A549 (cell line): ENCODE measurements around the gene KRTAP17-1.

Experiments used
- CHD2 ChIP-seq: fragments of 150-350 bp; IDR thresholded peaks from 2 replicates; pipeline ENCODE4 v1.6.1; 2014; ENCODE audit warnings: low read length; ENCODE audit not compliant: partially characterized antibody
- CHD4 ChIP-seq: fragments of 200-600 bp; sonication (generic); IDR thresholded peaks from 2 replicates; pipeline ENCODE4 v1.6.1; 2016; ENCODE audit warnings: antibody characterized with exemption, mild to moderate bottlenecking, borderline replicate concordance
- CTCF ChIP-seq: fragments of >200 bp; sonication (Bioruptor Twin); formaldehyde crosslinking; IDR thresholded peaks from 3 replicates; pipeline ENCODE4 v1.5.1; 2016
- MAFK ChIP-seq: fragments of 450-650 bp; IDR thresholded peaks from 2 replicates; pipeline ENCODE4 v1.6.1; 2014; ENCODE audit not compliant: partially characterized antibody
- NR3C1 ChIP-seq: fragments of >200 bp; sonication (Bioruptor Twin); formaldehyde crosslinking; IDR thresholded peaks from 3 replicates; pipeline ENCODE4 v1.6.1; 2017
- POLR2A ChIP-seq: IDR thresholded peaks from 2 replicates; pipeline ENCODE4 v1.6.1; 2012; ENCODE audit warnings: mild to moderate bottlenecking, low read length
- RAD21 ChIP-seq, 2 experiments: fragments of >200 bp in 1 of 2; sonication (Bioruptor Twin) in 1 of 2; formaldehyde crosslinking in 1 of 2; IDR thresholded peaks in 1 of 2; conservative IDR thresholded peaks in 1 of 2; 2 replicates in 1 of 2; 3 replicates in 1 of 2; pipeline ENCODE4 v1.6.1; 2012 to 2018; ENCODE audit warnings: inconsistent platforms in 1 of 2
- RCOR1 ChIP-seq: fragments of 150-350 bp; IDR thresholded peaks from 2 replicates; pipeline ENCODE4 v1.6.1; 2014; ENCODE audit warnings: antibody characterized with exemption, low read length, low read depth
- TF ChIP-seq, protein P1 (sequence below): IDR thresholded peaks from 2 replicates; pipeline ENCODE4 v1.6.1; 2012

- TF ChIP-seq CTCF (no peak), POLR2A (no peak), CHD2 (no peak), NR3C1 (no peak), RAD21 (conservative IDR thresholded peaks at IDR 0.05 in 1 of 2, IDR thresholded peaks at IDR 0.05 in 1 of 2) (no peak), RCOR1 (no peak), MAFK (no peak), CHD4 (no peak)
- TF ChIP-seq, protein P1, sequence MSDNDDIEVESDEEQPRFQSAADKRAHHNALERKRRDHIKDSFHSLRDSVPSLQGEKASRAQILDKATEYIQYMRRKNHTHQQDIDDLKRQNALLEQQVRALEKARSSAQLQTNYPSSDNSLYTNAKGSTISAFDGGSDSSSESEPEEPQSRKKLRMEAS = no peak
Observed at GRCh38 chr17:41347869-41348760, 32.6 kb upstream of the KRTAP17-1 start.
